Stomach (tissue), 4 donors: Measurements from ENCODE around the gene TMCC1.

Source experiments
- CTCF ChIP-seq, 7 experiments: fragments of 450-650 bp in 4 of 7; fragments of 200-600 bp in 3 of 7; sonication (generic) in 3 of 7; IDR thresholded peaks; one replicate each; pipeline ENCODE4 v1.5.1; 2016 to 2019; ENCODE audit warnings: antibody characterized with exemption in 7 of 7, control low read depth in 2 of 7, mild to moderate bottlenecking in 1 of 7
- POLR2A ChIP-seq, 4 donors: fragments of 450-650 bp; IDR thresholded peaks; one replicate each; pipeline ENCODE4 v1.6.1; 2016; ENCODE audit warnings: antibody characterized with exemption in 4 of 4, control low read depth in 2 of 4, mild to moderate bottlenecking in 1 of 4, moderate library complexity in 1 of 4

- TF ChIP-seq POLR2A (IDR thresholded peaks at IDR 0.05): no peak
- TF ChIP-seq CTCF (IDR thresholded peaks at IDR 0.05): peak in 5 of 7 experiments; percentile 66 to 86 (median 69)
Measured at GRCh38 chr3:129627350-129628168, 266.0 kb downstream of the TMCC1 start.
